Measurements from ENCODE around the gene RPTOR.

Gene RPTOR

DNA sequence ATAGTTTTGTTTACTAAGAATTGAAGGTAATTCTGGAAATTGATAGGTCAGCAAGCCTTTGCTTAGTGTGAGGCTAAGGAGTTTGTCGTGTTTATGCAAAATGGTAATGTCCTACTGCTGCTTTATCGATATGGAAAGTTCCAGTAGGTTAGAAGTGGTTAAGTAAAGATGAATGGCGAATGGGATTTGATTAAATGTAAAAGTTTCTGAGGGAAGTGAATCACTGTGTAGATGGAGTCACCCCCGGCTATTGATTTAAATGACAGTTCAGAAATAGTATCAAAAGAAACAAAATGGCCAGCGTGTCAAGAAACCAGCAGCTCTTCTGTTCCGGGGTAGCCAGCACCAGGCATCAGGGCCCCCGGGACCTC lies 131.4 kb downstream of the RPTOR start:
- Histone ChIP-seq H3K36me3 (peaks cover 0 to 14% (median 10%) of the 10 kb centered on the region in 11 experiments; a peak in 8 of 22 replicates), H4K20me1 (peaks cover 90 to 100% (median 98%) of the 10 kb centered on the region in 11 experiments), H3K4me1 (peaks cover 32 to 41% (median 35%) of the 10 kb centered on the region in 10 experiments), H3K27ac (no peak overlapping the region), H3K9me3 (replicated peaks in 1 of 11) (peaks cover 0 to 9% (median 0%) of the 10 kb centered on the region in 11 experiments; a peak in 2 of 22 replicates), H3K27me3 (no peaks in the 10 kb centered on the region), H3K4me2 (no peak overlapping the region), H3K4me3 (no peak overlapping the region), H3K9ac (no peak overlapping the region)
- no peak for TF ChIP-seq Cebpa-rat (IDR thresholded peaks at IDR 0.05)

DNA sequence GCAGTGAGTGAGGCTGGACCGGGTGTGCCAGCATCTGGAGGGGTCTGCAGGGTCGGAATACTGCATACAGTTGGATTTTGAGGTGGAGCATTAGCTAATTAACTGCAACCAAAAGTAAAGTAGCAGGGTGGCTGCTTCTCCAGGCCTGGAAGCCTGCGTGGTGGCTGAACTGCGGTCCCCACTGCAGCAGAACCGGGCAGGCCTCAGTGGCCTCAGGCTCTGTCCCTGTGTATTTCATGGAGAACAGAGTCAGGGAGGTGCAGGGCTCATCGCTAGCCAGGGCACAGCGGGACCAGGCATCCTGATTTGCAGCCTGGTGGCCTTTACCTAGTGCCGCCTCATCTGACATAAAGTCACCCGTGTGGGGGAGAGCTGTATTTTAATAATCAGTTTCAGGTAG lies 131.9 kb downstream of the RPTOR start:
- Histone ChIP-seq H3K36me3 (peaks cover 0 to 16% (median 6%) of the 10 kb centered on the region in 11 experiments; a peak in 8 of 22 replicates), H3K27me3 (no peaks in the 10 kb centered on the region), H3K4me3 (no peak overlapping the region), H3K9ac (no peak overlapping the region), H3K4me2 (no peak overlapping the region), H3K9me3 (replicated peaks in 1 of 11) (peaks cover 0 to 8% (median 0%) of the 10 kb centered on the region in 11 experiments; a peak in 2 of 22 replicates), H3K27ac (no peak overlapping the region), H3K4me1 (peaks cover 30 to 37% (median 31%) of the 10 kb centered on the region in 10 experiments), H4K20me1 (peaks cover 90 to 100% (median 97%) of the 10 kb centered on the region in 11 experiments)
- TF ChIP-seq Cebpa-rat (IDR thresholded peaks at IDR 0.05): no peak

DNA sequence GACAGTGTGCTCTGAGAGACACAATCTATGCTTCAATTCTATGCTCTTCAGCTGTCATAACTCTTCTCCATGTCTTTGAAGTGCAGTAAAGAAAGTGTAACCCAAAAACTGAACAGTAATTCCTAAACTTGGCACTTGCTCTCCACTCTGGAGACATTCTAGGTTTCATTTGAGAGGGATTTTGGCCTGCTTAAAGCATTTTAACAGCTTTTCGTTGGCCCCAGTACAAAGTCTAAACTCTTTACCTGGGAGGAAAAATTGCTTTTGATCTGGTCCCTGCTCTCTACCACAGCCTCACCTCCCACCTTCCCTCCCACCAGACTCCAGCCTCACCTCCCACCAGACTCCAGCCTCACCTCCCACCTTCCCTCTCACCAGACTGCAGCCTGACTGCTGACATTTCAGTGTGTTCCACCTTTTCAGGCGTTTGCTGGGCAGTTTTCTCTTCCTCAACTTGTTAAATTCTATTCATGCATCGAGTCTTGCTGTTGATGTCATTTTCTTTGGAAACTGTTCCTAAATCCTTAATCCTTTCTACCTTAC lies 132.6 kb downstream of the RPTOR start:
- 0 out of 22 replicates have a peak, but pooled peaks cover 0 to under 1% (median 0%) of the 10 kb centered on the region in 11 experiments for H3K9me3 ChIP-seq (replicated peaks in 1 of 11)
- peaks cover 0 to 16% (median under 1%) of the 10 kb centered on the region in 11 experiments; a peak in 4 of 22 replicates for H3K36me3 ChIP-seq
- peaks cover 90 to 100% (median 97%) of the 10 kb centered on the region in 11 experiments for H4K20me1 ChIP-seq
- peaks cover 30 to 33% (median 31%) of the 10 kb centered on the region in 10 experiments for H3K4me1 ChIP-seq
- no peak overlapping the region for H3K4me3 ChIP-seq
- H3K9ac ChIP-seq: no peak overlapping the region
- no peak for TF ChIP-seq Cebpa-rat (IDR thresholded peaks at IDR 0.05)
- H3K4me2 ChIP-seq: no peak overlapping the region
- no peak overlapping the region for H3K27ac ChIP-seq
- no peaks in the 10 kb centered on the region for H3K27me3 ChIP-seq

DNA sequence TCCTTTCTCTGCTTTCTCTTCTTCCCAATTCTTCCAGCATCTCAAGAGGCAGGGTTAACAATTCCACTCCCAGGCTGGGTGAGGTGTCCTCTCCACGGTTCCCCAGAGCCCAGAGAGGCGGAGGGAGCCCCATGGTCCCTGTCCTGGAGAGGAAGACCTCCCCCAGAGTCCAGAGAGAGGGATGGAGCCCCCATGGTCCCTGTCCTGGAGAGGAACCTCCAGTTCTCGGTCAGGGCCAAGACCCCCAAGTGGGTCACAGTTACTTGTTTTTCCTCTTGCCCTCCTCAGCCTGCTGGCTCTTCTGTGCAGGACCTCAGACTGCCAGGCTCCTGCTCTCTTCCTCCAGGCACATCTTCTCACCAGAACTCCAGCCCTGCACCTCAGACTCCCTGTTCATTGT lies 135.2 kb downstream of the RPTOR start:
- Histone ChIP-seq H3K4me2 (no peak overlapping the region), H3K4me3 (no peak overlapping the region), H3K27ac (no peak overlapping the region), H3K4me1 (peaks cover 12 to 17% (median 15%) of the 10 kb centered on the region in 10 experiments), H3K36me3 (peaks cover 0 to 28% (median 12%) of the 10 kb centered on the region in 11 experiments; a peak in 11 of 22 replicates), H3K9ac (no peak overlapping the region), H4K20me1 (peaks cover 67 to 100% (median 91%) of the 10 kb centered on the region in 11 experiments; a peak in 21 of 22 replicates), H3K27me3 (no peaks in the 10 kb centered on the region), H3K9me3 (replicated peaks in 1 of 11) (no peaks in the 10 kb centered on the region)
- TF ChIP-seq Cebpa-rat (IDR thresholded peaks at IDR 0.05): no peak

DNA sequence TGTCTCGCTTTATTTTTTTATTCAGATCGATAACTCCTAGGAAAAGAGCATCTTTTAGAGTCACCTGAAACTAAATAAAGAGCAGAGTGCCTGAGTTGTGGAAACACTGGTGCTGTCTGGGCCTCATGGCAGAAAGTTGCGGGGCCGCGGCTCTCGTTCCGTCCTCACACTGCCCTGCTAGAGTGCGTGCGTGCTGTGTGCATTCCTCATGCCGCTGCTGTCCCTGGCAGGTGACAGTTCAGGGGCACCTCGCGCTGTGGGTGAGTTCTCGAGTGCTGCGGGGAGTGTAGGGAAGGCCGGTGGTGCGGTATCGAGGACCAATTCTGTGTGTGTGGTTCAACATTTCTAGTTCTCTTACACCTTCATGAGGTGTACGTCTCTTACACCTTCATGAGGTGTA lies 136.6 kb downstream of the RPTOR start:
- Histone ChIP-seq H3K36me3 (peaks cover 4 to 27% (median 14%) of the 10 kb centered on the region in 11 experiments; a peak in 14 of 22 replicates), H3K27ac (no peak overlapping the region), H3K9me3 (replicated peaks in 1 of 11) (no peaks in the 10 kb centered on the region), H3K4me2 (no peak overlapping the region), H3K4me1 (peaks cover 12 to 17% (median 15%) of the 10 kb centered on the region in 10 experiments), H4K20me1 (peaks cover 56 to 99% (median 88%) of the 10 kb centered on the region in 11 experiments; a peak in 21 of 22 replicates), H3K9ac (no peak overlapping the region), H3K27me3 (no peaks in the 10 kb centered on the region), H3K4me3 (no peak overlapping the region)
- TF ChIP-seq Cebpa-rat (IDR thresholded peaks at IDR 0.05): no peak

DNA sequence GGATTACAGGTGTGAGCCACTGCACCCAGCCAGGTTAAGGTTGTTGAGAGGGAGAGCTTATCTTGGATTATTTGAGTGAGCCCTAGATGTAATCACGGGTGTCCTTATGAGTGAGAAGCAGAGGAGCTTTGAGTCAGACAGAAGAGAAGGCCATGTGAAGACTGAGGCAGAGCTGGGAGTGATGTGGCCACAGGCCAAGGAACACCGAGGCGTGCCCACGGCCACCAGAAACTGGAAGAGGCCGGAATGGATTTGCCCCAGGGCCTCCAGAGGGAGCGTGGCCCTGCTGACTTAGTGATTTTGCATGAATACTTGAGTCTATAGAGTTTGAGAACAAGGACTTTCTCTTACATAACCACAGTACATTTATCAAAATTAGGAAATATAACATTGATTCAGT lies 137.7 kb downstream of the RPTOR start:
- peaks cover 12 to 17% (median 15%) of the 10 kb centered on the region in 10 experiments for H3K4me1 ChIP-seq
- no peak overlapping the region for H3K27ac ChIP-seq
- H4K20me1 ChIP-seq: peaks cover 49 to 99% (median 88%) of the 10 kb centered on the region in 11 experiments; a peak in 21 of 22 replicates
- no peak for TF ChIP-seq Cebpa-rat (IDR thresholded peaks at IDR 0.05)
- no peak overlapping the region for H3K4me2 ChIP-seq
- no peaks in the 10 kb centered on the region for H3K27me3 ChIP-seq
- no peak overlapping the region for H3K9ac ChIP-seq
- H3K9me3 ChIP-seq (replicated peaks in 1 of 11): no peaks in the 10 kb centered on the region
- no peak overlapping the region for H3K4me3 ChIP-seq
- peaks cover 4 to 38% (median 19%) of the 10 kb centered on the region in 11 experiments; a peak in 18 of 22 replicates for H3K36me3 ChIP-seq

DNA sequence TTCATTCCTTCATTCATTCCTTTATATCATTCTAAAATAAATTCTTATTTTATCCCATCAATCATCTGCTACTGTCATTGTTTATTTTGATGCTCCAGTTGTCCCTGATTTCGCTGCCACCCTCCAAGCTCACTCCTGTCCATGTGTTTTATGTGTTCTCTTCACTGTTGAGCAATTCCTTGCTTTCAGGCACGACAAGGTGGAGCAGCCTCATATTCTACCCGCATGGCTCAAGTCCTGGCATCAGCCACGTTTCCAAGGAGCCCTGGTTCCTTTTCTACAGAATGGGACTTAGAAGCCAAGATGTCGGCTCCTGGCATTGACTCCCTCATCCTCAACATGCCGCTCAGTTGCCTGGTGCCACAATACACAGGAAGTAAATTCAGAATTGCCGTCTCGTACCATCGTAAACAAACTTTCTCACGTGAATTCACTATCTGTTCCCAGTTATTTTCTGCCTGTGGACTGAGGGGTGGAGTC lies 139.0 kb downstream of the RPTOR start:
- no peaks in the 10 kb centered on the region for H3K27me3 ChIP-seq
- H3K36me3 ChIP-seq: peaks cover 16 to 51% (median 30%) of the 10 kb centered on the region in 11 experiments; a peak in 19 of 22 replicates
- no peak overlapping the region for H3K4me3 ChIP-seq
- no peaks in the 10 kb centered on the region for H3K9me3 ChIP-seq (replicated peaks in 1 of 11)
- peaks cover 44 to 99% (median 88%) of the 10 kb centered on the region in 11 experiments; a peak in 21 of 22 replicates for H4K20me1 ChIP-seq
- no peak for TF ChIP-seq Cebpa-rat (IDR thresholded peaks at IDR 0.05)
- H3K9ac ChIP-seq: no peak overlapping the region
- no peak overlapping the region for H3K27ac ChIP-seq
- H3K4me1 ChIP-seq: peaks cover 6 to 8% (median 7%) of the 10 kb centered on the region in 10 experiments
- no peak overlapping the region for H3K4me2 ChIP-seq

DNA sequence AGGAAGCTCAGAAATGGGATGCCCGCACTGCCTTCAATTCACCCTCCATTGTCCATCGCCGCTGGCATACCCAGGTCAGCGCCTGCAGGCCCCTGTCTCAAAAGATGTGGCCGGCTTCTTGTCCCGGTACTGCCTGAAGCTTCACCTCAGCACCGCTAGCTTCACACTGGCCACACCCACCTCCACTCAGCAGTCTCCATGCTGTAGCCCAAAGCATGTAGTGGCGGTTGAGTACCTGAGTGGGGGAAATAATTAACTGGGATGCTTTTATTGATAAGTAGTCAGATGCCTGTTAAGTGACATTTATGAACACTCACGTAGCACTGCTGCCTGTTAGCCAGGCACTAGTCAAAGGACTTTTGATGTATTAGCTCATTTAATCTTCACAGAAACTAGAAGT lies 143.2 kb downstream of the RPTOR start:
- no peak for TF ChIP-seq Cebpa-rat (IDR thresholded peaks at IDR 0.05)
- Histone ChIP-seq H3K4me1 (peaks cover 4 to 22% (median 15%) of the 10 kb centered on the region in 10 experiments; a peak in 17 of 20 replicates), H3K9ac (no peak overlapping the region), H3K9me3 (replicated peaks in 1 of 11) (no peaks in the 10 kb centered on the region), H3K36me3 (peaks cover 17 to 50% (median 34%) of the 10 kb centered on the region in 11 experiments; a peak in 19 of 22 replicates), H3K27me3 (no peaks in the 10 kb centered on the region), H4K20me1 (peaks cover 34 to 99% (median 87%) of the 10 kb centered on the region in 11 experiments; a peak in 21 of 22 replicates), H3K27ac (no peak overlapping the region), H3K4me2 (no peak overlapping the region), H3K4me3 (no peak overlapping the region)

DNA sequence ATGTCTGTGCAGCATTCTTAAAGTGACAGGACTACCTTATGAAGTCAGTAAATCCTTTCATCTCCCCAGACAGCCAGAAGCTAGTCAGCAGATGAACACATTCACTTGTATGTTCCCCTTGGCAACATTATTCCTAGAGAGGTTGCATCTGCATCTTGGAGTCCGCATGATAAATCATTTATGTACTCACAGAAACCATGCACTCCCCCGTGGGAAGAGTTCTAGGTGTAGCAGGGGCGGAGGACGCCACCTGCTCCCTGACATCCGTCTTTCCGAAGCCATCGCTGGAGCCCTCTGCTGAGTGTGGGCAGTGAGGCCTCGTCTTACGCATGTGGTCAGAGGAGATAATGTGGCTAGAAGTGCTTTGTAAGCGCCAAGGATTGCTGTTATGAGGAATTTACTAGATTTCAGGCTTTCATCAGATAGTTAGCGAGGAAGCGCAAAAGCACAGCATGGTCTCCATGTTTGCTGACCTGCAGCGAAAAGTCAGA lies 144.5 kb downstream of the RPTOR start:
- Histone ChIP-seq H3K4me3 (no peak overlapping the region), H3K9me3 (replicated peaks in 1 of 11) (no peaks in the 10 kb centered on the region), H3K4me2 (no peak overlapping the region), H3K27me3 (no peaks in the 10 kb centered on the region), H3K4me1 (peaks cover 4 to 32% (median 20%) of the 10 kb centered on the region in 10 experiments; a peak in 17 of 20 replicates), H3K36me3 (peaks cover 8 to 46% (median 26%) of the 10 kb centered on the region in 11 experiments; a peak in 19 of 22 replicates), H3K9ac (no peak overlapping the region), H3K27ac (no peak overlapping the region), H4K20me1 (peaks cover 47 to 99% (median 87%) of the 10 kb centered on the region in 11 experiments; a peak in 21 of 22 replicates)
- no peak for TF ChIP-seq Cebpa-rat (IDR thresholded peaks at IDR 0.05)

Data from BLaER1 treated with 17β-estradiol and CSF1 and Interleukin-3, amounts not matched to agents 10 nM and 100 nM (cell line).